Osteoblast (primary cell): ENCODE measurements around the gene TMEM54. TPM values are rescaled to one million over a fixed set of nuclear protein-coding genes. Genes with fewer than 3 reads are reported as not detected.
A peak's percentile ranks its signal among the peaks of the same experiment; 100 is the strongest.

Experiments
- DNase-seq: peaks from one replicate; pipeline ENCODE4 v3.0.0; 2011; ENCODE audit warnings: low spot score, mixed read lengths; ENCODE audit not compliant: insufficient read length; ENCODE audit errors: missing footprints
- H2AFZ ChIP-seq: 2 replicates; pipeline ENCODE4 v1.6.0; 2011; ENCODE audit warnings: mild to moderate bottlenecking, low read length
- H3K27ac ChIP-seq: 2 replicates; pipeline ENCODE4 v1.5.1; 2011; ENCODE audit warnings: mild to moderate bottlenecking, low read depth, low read length, moderate library complexity
- H3K27me3 ChIP-seq: 2 replicates; pipeline ENCODE4 v1.6.0; 2012; ENCODE audit warnings: mild to moderate bottlenecking, control low read depth, inconsistent platforms, low read length, moderate library complexity; ENCODE audit not compliant: insufficient read depth
- H3K36me3 ChIP-seq: 2 replicates; pipeline ENCODE4 v1.5.1; 2011; ENCODE audit warnings: mild to moderate bottlenecking, low read length, control low read depth, moderate library complexity; ENCODE audit not compliant: insufficient read depth
- H3K4me1 ChIP-seq: 2 replicates; pipeline ENCODE4 v1.5.1; 2011; ENCODE audit warnings: mild to moderate bottlenecking, low read length, control low read depth, moderate library complexity; ENCODE audit not compliant: insufficient read depth
- H3K4me2 ChIP-seq: 2 replicates; pipeline ENCODE4 v1.6.0; 2011; ENCODE audit warnings: mild to moderate bottlenecking, low read length; ENCODE audit not compliant: insufficient read depth
- H3K4me3 ChIP-seq: fragments of 200-600 bp; sonication (generic); 3 replicates; pipeline ENCODE4 v1.5.1; 2012; ENCODE audit warnings: mild to moderate bottlenecking, low read length, inconsistent platforms; ENCODE audit not compliant: insufficient read depth
- H3K79me2 ChIP-seq: 2 replicates; pipeline ENCODE4 v1.6.0; 2012; ENCODE audit warnings: mild to moderate bottlenecking, low read length, control low read depth, inconsistent platforms; ENCODE audit not compliant: insufficient read depth
- H3K9me3 ChIP-seq: 2 replicates; pipeline ENCODE4 v1.5.1; 2011; ENCODE audit warnings: low read depth, low read length, control low read depth
- H4K20me1 ChIP-seq: 2 replicates; pipeline ENCODE4 v1.6.0; 2012; ENCODE audit warnings: mild to moderate bottlenecking, low read length, control low read depth; ENCODE audit not compliant: insufficient read depth
- total RNA-seq: library from RNA; depleted of rRNA; stranded (reverse); fragments of >200 nt; gene quantifications from 2 replicates; pipeline ENCODE4 v1.2.3, GENCODE V29; 2012
- TF ChIP-seq, protein P1 (sequence below): IDR thresholded peaks from 2 replicates; pipeline ENCODE4 v1.5.1; 2011; ENCODE audit warnings: mild to moderate bottlenecking, low read depth, low read length, moderate library complexity; ENCODE audit errors: extremely low read depth

TMEM54 gene
- total RNA-seq, 1 donor: 22.4 TPM

DNA sequence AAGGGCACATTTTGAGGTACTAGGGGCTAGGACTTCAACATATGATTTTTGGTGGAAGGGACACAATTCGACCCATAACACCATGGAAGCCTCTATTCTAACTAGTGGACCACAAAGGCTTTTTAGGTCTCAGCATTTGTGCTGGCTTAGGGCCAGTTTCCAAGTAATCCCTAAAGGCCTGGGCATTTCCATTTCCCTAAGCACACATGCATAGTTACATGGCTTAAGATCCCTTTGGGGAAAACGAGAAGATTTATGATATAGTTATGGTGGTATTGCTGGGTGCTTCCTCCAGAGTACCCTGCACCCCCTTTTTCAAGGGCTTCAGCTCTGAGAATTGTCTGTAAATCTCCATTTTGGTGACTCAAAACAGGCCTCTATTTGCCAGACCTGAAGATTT, 28.2 kb upstream of the TMEM54 start:
- H3K27ac ChIP-seq: no peak overlapping the region
- H2AFZ ChIP-seq: no peak overlapping the region
- H3K4me2 ChIP-seq: no peak overlapping the region
- no peaks in the 10 kb centered on the region for H4K20me1 ChIP-seq
- H3K4me3 ChIP-seq: no peak overlapping the region
- H3K36me3 ChIP-seq: no peaks in the 10 kb centered on the region
- H3K9me3 ChIP-seq: no peaks in the 10 kb centered on the region
- DNase-seq: no peak
- TF ChIP-seq, protein P1, sequence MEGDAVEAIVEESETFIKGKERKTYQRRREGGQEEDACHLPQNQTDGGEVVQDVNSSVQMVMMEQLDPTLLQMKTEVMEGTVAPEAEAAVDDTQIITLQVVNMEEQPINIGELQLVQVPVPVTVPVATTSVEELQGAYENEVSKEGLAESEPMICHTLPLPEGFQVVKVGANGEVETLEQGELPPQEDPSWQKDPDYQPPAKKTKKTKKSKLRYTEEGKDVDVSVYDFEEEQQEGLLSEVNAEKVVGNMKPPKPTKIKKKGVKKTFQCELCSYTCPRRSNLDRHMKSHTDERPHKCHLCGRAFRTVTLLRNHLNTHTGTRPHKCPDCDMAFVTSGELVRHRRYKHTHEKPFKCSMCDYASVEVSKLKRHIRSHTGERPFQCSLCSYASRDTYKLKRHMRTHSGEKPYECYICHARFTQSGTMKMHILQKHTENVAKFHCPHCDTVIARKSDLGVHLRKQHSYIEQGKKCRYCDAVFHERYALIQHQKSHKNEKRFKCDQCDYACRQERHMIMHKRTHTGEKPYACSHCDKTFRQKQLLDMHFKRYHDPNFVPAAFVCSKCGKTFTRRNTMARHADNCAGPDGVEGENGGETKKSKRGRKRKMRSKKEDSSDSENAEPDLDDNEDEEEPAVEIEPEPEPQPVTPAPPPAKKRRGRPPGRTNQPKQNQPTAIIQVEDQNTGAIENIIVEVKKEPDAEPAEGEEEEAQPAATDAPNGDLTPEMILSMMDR: no peak
- H3K27me3 ChIP-seq: peaks cover under 1% of the 10 kb centered on the region
- no peaks in the 10 kb centered on the region for H3K79me2 ChIP-seq
- H3K4me1 ChIP-seq: no peaks in the 10 kb centered on the region

DNA sequence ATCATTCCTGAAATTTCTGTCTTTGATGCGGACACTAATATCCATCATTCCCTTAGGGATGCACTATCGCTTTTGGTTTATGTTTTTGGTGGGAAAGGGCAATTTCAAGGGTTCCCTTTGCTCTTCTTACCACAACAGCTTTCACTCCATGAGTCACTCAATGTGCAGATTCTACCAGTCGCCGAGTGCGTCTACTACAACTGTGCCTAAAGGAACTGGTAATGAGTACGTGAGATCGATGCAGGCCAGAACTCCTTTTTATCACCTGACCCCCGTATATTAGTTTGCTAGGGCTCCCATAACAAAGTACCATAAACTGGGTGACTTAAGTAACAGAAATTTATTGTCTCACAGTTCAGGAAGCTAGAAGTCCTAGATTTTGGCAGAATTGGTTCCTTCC, 27.5 kb upstream of the TMEM54 start:
- no peak for DNase-seq
- Histone ChIP-seq H3K27ac (no peak overlapping the region), H3K79me2 (no peaks in the 10 kb centered on the region), H3K27me3 (peaks cover 3% of the 10 kb centered on the region), H3K4me2 (no peak overlapping the region), H3K4me1 (no peaks in the 10 kb centered on the region), H3K4me3 (no peak overlapping the region), H2AFZ (no peak overlapping the region), H3K36me3 (no peaks in the 10 kb centered on the region), H4K20me1 (no peaks in the 10 kb centered on the region), H3K9me3 (no peaks in the 10 kb centered on the region)
- TF ChIP-seq, protein P1: no peak

DNA sequence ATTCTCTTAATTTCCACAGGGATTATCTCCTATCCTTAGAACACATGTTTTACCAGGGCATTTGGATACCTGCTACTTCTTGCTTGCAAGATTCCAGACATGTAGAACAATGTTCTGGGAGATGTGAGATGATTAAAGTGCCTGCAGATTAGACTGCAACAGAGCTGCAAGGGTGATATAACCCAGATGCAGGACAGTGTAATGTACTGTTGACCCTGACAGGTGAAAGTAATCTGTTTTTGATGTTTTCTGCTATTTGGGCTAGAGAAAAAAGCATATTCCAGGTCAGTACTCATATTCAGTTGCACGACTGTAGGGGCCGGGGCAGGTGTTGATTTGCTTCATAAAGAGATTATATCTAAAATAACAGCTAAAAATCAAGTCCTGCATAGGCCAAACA, 27.1 kb upstream of the TMEM54 start:
- no peaks in the 10 kb centered on the region for H4K20me1 ChIP-seq
- TF ChIP-seq, protein P1: no peak
- DNase-seq: peak; percentile 53
- no peak overlapping the region for H3K27ac ChIP-seq
- no peaks in the 10 kb centered on the region for H3K36me3 ChIP-seq
- no peaks in the 10 kb centered on the region for H3K9me3 ChIP-seq
- H3K4me2 ChIP-seq: no peak overlapping the region
- H2AFZ ChIP-seq: no peak overlapping the region
- H3K4me1 ChIP-seq: no peaks in the 10 kb centered on the region
- no peak overlapping the region for H3K4me3 ChIP-seq
- no peaks in the 10 kb centered on the region for H3K79me2 ChIP-seq
- peaks cover 3% of the 10 kb centered on the region for H3K27me3 ChIP-seq

DNA sequence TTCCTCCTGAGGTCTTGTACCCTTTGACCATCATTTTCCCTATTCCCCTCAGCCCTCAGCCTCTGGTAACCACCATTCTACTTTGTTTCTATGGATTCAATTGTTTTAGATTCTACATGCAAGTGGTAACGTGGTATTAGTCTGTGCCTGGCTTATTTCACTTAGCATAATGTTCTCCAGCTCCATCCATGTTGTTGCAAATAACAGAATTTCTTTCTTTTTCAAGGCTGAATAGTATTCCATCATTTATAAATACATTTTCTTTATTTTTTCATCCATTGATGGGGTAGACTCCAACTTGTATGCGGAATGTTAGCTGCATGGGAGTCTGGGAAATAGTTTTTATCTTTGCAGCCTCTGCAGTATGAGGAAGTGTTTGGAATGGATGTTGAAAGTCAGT, 26.3 kb upstream of the TMEM54 start:
- no peaks in the 10 kb centered on the region for H3K9me3 ChIP-seq
- no peaks in the 10 kb centered on the region for H3K36me3 ChIP-seq
- peaks cover 3% of the 10 kb centered on the region for H3K27me3 ChIP-seq
- H3K79me2 ChIP-seq: no peaks in the 10 kb centered on the region
- H3K27ac ChIP-seq: no peak overlapping the region
- H3K4me3 ChIP-seq: no peak overlapping the region
- TF ChIP-seq, protein P1: no peak
- H4K20me1 ChIP-seq: no peaks in the 10 kb centered on the region
- no peaks in the 10 kb centered on the region for H3K4me1 ChIP-seq
- no peak for DNase-seq
- H3K4me2 ChIP-seq: no peak overlapping the region
- H2AFZ ChIP-seq: no peak overlapping the region
